Esophagus (tissue), 2 donors: ENCODE data around the gene MAN2A1. TPM values are rescaled to one million over a fixed set of nuclear protein-coding genes. Genes with fewer than 3 reads are reported as not detected.
A peak's percentile ranks its signal among the peaks of the same experiment; 100 is the strongest.

Experiments
- H3K27ac ChIP-seq, 2 donors: one replicate each; pipeline ENCODE4 v1.5.1; 2013; ENCODE audit warnings: low read depth in 2 of 2, mild to moderate bottlenecking in 2 of 2, inconsistent platforms in 1 of 2, low read length in 1 of 2, moderate library complexity in 1 of 2
- H3K27me3 ChIP-seq, 2 donors: one replicate each; pipeline ENCODE4 v1.6.1; 2013; ENCODE audit warnings: low read length in 2 of 2, control low read depth in 1 of 2, mild to moderate bottlenecking in 1 of 2; ENCODE audit not compliant: insufficient read depth in 2 of 2, control insufficient read depth in 1 of 2
- H3K36me3 ChIP-seq, 2 donors: one replicate each; pipeline ENCODE4 v1.6.1; 2013; ENCODE audit warnings: low read length in 1 of 2; ENCODE audit not compliant: control insufficient read depth in 2 of 2, insufficient read depth in 2 of 2
- H3K4me1 ChIP-seq, 2 donors: one replicate each; pipeline ENCODE4 v1.6.1; 2013; ENCODE audit warnings: low read length in 1 of 2; ENCODE audit not compliant: control insufficient read depth in 2 of 2, insufficient read depth in 2 of 2
- H3K4me3 ChIP-seq, 2 donors: one replicate each; pipeline ENCODE4 v1.5.1; 2013; ENCODE audit warnings: low read length in 2 of 2, mild to moderate bottlenecking in 2 of 2, low read depth in 1 of 2, moderate library complexity in 1 of 2
- H3K9me3 ChIP-seq, 2 donors: one replicate each; pipeline ENCODE4 v1.6.1; 2013; ENCODE audit warnings: mild to moderate bottlenecking in 2 of 2, low read depth in 1 of 2, low read length in 1 of 2, moderate library complexity in 1 of 2; ENCODE audit not compliant: control insufficient read depth in 2 of 2, insufficient read depth in 1 of 2
- WGBS, 2 donors: extraction: QIAGEN DNeasy Blood & Tissue Kit; methylation state at CpG; one replicate each; pipeline ENCODE4 v1.1.7; 2013; 5-methylcytosine and 5-hydroxymethylcytosine counted together
- polyA plus RNA-seq, 2 donors: library from polyadenylated mRNA; stranded (reverse); fragments of 200-250 nt; gene quantifications; one replicate each; pipeline ENCODE4 v1.2.3, GENCODE V29; 2013
- donor health status: healthy with polysubstance abuse.
- donor health status: Bipolar disorder and iron deficiency.

Gene MAN2A1
- polyA plus RNA-seq, 2 donors = 4.9 to 6.5 TPM

DNA sequence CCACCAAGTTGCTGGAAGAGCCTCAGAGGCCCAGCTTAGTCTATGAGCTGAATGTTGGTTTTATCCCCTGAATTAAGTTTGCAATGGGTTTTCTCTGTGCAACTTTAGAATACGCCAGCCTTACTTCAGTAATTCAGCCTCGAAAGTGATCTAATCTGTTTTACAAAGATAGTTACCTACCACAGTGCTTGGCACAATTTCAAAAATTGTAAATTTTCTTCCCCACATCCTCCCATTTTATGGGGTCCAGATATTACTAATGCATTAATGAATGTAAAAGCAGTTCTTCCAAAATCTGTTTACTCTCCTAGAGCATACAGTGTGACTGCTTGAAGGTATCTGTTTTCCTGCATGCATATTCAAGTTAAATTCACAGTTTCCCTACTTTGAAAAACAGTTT lies 172.6 kb downstream of the MAN2A1 start:
- no peaks in the 10 kb centered on the region for H3K9me3 ChIP-seq
- no peaks in the 10 kb centered on the region for H3K27me3 ChIP-seq
- no peaks in the 10 kb centered on the region for H3K4me1 ChIP-seq
- H3K4me3 ChIP-seq = no peak overlapping the region
- no peak overlapping the region for H3K27ac ChIP-seq
- peaks cover 2 to 8% of the 10 kb centered on the region in 2 donors for H3K36me3 ChIP-seq
- WGBS, 2 donors = 94 to 97% methylated on average over 2 of the region's 2 CpGs

DNA sequence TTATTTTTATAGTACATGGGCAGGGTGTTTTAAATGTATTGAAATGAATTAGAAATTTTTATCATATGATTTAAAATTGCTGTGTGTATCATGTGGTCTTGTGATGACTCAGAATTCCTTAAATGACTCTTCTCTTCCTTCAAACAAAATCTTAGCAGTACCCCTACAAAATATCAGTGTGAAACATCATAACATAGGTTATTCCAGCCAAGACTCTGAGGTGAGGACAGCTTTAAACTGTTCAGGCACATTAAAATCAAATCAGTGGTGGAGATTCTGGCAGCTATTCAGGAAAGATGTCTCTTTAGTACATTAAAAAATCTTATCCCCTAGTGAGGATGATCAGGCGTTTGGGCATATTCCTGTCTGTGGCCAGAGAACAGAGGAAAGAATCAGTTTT lies 174.0 kb downstream of the MAN2A1 start:
- no peaks in the 10 kb centered on the region for H3K4me1 ChIP-seq
- 68 to 71% methylated on average over 1 of the region's 1 CpG for WGBS, 2 donors
- H3K4me3 ChIP-seq = no peak overlapping the region
- H3K27ac ChIP-seq = no peak overlapping the region
- H3K9me3 ChIP-seq = no peaks in the 10 kb centered on the region
- no peaks in the 10 kb centered on the region for H3K27me3 ChIP-seq
- H3K36me3 ChIP-seq = peaks cover 0 to 3% of the 10 kb centered on the region in 2 donors

- Histone ChIP-seq H3K4me1 (no peaks in the 10 kb centered on the region), H3K9me3 (no peaks in the 10 kb centered on the region), H3K27ac (peak overlapping the region in 1 of 2 donors; percentile 28), H3K4me3 (no peak overlapping the region), H3K36me3 (peaks cover 0 to 3% of the 10 kb centered on the region in 2 donors), H3K27me3 (no peaks in the 10 kb centered on the region)
- 53 to 59% methylated on average over 2 of the region's 2 CpGs for WGBS, 2 donors
These were observed 175.9 kb downstream of the MAN2A1 start for GRCh38 chr5:109865637-109866036.

GRCh38 chr5:109866051-109866450 lies 176.3 kb downstream of the MAN2A1 start:
- Histone ChIP-seq H3K9me3 (no peaks in the 10 kb centered on the region), H3K36me3 (peaks cover 0 to 3% of the 10 kb centered on the region in 2 donors), H3K4me3 (no peak overlapping the region), H3K27ac (peak overlapping the region in 1 of 2 donors; percentile 28), H3K4me1 (no peaks in the 10 kb centered on the region), H3K27me3 (no peaks in the 10 kb centered on the region)
- 75 to 87% methylated on average over 2 of the region's 2 CpGs for WGBS, 2 donors

GRCh38 chr5:109868737-109869136 lies 179.0 kb downstream of the MAN2A1 start:
- Histone ChIP-seq H3K4me1 (no peaks in the 10 kb centered on the region), H3K4me3 (no peak overlapping the region), H3K9me3 (no peaks in the 10 kb centered on the region), H3K27me3 (no peaks in the 10 kb centered on the region), H3K36me3 (peaks cover 0 to 3% of the 10 kb centered on the region in 2 donors), H3K27ac (no peak overlapping the region)
- WGBS, 2 donors = 67 to 81% methylated on average over 2 of the region's 2 CpGs

DNA sequence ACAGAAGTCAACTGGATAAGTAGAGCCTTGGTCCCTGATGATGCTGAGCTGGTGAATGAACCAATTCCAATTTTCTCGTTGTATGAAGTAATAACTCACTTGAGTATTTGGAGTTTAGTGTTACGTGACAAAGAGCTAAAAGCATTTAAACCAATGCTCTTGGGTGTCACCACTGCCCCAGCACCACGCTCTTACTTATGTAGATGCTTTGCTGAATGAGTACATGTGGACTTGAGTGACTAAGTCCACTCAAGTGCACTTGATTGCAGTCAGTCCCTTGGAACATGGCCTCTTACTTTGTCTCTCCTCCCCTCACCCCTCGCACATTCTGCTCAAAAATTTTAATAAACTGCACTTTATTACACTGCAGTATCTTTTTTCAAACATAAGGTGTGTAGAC lies 184.0 kb downstream of the MAN2A1 start:
- WGBS, 2 donors = 96% methylated on average over 4 of the region's 4 CpGs
- no peak overlapping the region for H3K27ac ChIP-seq
- H3K36me3 ChIP-seq = no peaks in the 10 kb centered on the region
- H3K4me3 ChIP-seq = no peak overlapping the region
- no peaks in the 10 kb centered on the region for H3K4me1 ChIP-seq
- no peaks in the 10 kb centered on the region for H3K9me3 ChIP-seq
- no peaks in the 10 kb centered on the region for H3K27me3 ChIP-seq

DNA sequence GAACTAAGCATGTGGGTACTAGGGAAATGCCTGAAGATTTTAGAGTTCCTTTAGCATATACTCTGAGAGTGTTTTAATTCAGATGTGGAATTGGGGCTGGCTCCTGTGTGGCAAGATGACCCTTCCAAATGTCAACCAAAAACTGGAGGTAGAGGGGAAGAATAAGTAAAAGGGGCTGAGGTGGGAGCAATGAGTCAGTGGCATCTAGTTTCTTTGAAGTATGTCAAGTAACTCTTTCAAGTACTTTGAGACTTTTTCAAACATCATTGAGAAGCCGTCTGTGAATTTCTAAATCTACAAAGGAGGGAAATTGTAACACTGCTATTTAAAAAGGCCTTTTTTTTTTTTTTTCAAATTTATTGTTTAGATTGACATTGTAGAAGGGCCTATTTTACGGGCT lies 184.4 kb downstream of the MAN2A1 start:
- Histone ChIP-seq H3K4me1 (no peaks in the 10 kb centered on the region), H3K27ac (no peak overlapping the region), H3K36me3 (no peaks in the 10 kb centered on the region), H3K9me3 (no peaks in the 10 kb centered on the region), H3K4me3 (no peak overlapping the region), H3K27me3 (no peaks in the 10 kb centered on the region)
- 86 to 88% methylated on average over 2 of the region's 2 CpGs for WGBS, 2 donors

DNA sequence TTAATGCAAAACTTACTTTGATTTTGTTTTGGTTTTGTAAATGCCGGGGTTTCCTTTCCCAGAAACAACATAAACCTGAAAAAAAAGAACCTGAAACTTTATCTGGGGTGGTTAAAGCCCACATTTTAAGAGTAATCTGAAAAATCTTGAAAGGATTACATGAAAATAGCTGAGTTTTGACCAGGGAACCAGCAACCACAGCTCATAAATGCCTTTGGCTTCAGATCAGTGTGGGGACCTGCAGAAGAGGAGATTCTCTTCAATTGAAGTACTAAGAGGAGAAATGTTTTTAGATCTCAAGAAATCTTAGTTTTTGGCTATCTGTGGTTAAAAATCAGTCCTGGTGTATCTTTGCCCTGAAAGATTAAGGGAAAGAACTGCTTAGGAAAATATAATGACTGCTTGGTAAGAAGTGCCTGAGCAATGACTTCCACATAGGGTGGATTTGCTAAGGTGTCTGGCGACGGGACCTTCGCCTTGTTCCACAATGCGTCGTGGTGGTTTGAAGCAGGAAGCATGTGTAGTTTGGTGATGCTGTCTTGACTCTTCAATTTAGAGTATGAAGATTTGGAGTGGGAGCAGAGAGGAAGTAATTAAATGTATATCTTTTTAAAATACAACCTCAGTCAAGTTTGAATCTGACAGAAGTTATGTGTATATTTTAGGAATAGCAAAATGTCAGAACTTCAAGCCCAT lies 186.5 kb downstream of the MAN2A1 start:
- Histone ChIP-seq H3K27ac (no peak overlapping the region), H3K4me1 (no peaks in the 10 kb centered on the region), H3K27me3 (no peaks in the 10 kb centered on the region), H3K9me3 (no peaks in the 10 kb centered on the region), H3K4me3 (no peak overlapping the region), H3K36me3 (no peaks in the 10 kb centered on the region)
- 74 to 87% methylated on average over 6 of the region's 6 CpGs for WGBS, 2 donors

- Histone ChIP-seq H3K36me3 (no peaks in the 10 kb centered on the region), H3K9me3 (no peaks in the 10 kb centered on the region), H3K4me1 (no peaks in the 10 kb centered on the region), H3K27ac (no peak overlapping the region), H3K4me3 (no peak overlapping the region), H3K27me3 (no peaks in the 10 kb centered on the region)
- WGBS, 2 donors = 81 to 82% methylated on average over 10 of the region's 10 CpGs
These were observed 187.4 kb downstream of the MAN2A1 start for GRCh38 chr5:109876941-109877669.

- 68 to 85% methylated on average over 6 of the region's 6 CpGs for WGBS, 2 donors
- no peaks in the 10 kb centered on the region for H3K36me3 ChIP-seq
- no peak overlapping the region for H3K4me3 ChIP-seq
- H3K9me3 ChIP-seq = no peaks in the 10 kb centered on the region
- no peak overlapping the region for H3K27ac ChIP-seq
- H3K27me3 ChIP-seq = no peaks in the 10 kb centered on the region
- H3K4me1 ChIP-seq = no peaks in the 10 kb centered on the region
These were observed 187.9 kb downstream of the MAN2A1 start for GRCh38 chr5:109877670-109878045.
